Muscle of back (tissue), 11 donors: ENCODE measurements around the gene LYSMD2. TPM values are rescaled to one million over a fixed set of nuclear protein-coding genes. Genes with fewer than 3 reads are reported as not detected.
A peak's percentile ranks its signal among the peaks of the same experiment; 100 is the strongest.

Experiments
- DNase-seq, 3 donors: peaks; one replicate each; pipeline versions ENCODE4 v3.0.0 to v3.0.0-alpha.2; 2013
- polyA plus RNA-seq, 10 donors: library from polyadenylated mRNA; unstranded; fragments of 120-200 nt; gene quantifications; one replicate each; pipeline ENCODE4 v1.2.1, GENCODE V29; 2013; ENCODE audit not compliant: insufficient read length in 10 of 10

LYSMD2 gene
- polyA plus RNA-seq, 10 donors, result 5.9 to 12.3 (median 8.5) TPM

GRCh38 chr15:51754267-51754666 lies 16.8 kb upstream of the LYSMD2 start:
- DNase-seq, result no peak

GRCh38 chr15:51752888-51753287 lies 15.4 kb upstream of the LYSMD2 start:
- DNase-seq, result no peak

GRCh38 chr15:51751697-51752683 lies 14.5 kb upstream of the LYSMD2 start:
- peak in 1 of 3 donors; percentile 80 for DNase-seq

- DNase-seq, result peak in 1 of 3 donors; percentile 76
Observed at GRCh38 chr15:51750792-51751696, 13.6 kb upstream of the LYSMD2 start, which contains the start of gene TMOD2. TMOD2 (plus strand) TSS chr15:51751597; CDS start chr15:51766442, 14,845 bp downstream.

- no peak for DNase-seq
Observed at GRCh38 chr15:51750186-51750585, 12.7 kb upstream of the LYSMD2 start.

GRCh38 chr15:51749307-51749706 lies 11.9 kb upstream of the LYSMD2 start:
- DNase-seq, result no peak

- no peak for DNase-seq
Observed at GRCh38 chr15:51739061-51739712, 1.7 kb upstream of the LYSMD2 start.

- no peak for DNase-seq
Observed at GRCh38 chr15:51738553-51738952, 1.1 kb upstream of the LYSMD2 start.

GRCh38 chr15:51736751-51737521 lies 519 bp downstream of the LYSMD2 start:
- peak in 2 of 3 donors; percentile 40 to 72 for DNase-seq

GRCh38 chr15:51736069-51736468 lies 1.4 kb downstream of the LYSMD2 start:
- no peak for DNase-seq

GRCh38 chr15:51735228-51736010 lies 2.0 kb downstream of the LYSMD2 start:
- no peak for DNase-seq

GRCh38 chr15:51732646-51733045 lies 4.8 kb downstream of the LYSMD2 start:
- no peak for DNase-seq

GRCh38 chr15:51731549-51732267 lies 5.7 kb downstream of the LYSMD2 start:
- peak in 1 of 3 donors; percentile 55 for DNase-seq

- no peak for DNase-seq
Observed at GRCh38 chr15:51727141-51727897, 10.1 kb downstream of the LYSMD2 start.

- DNase-seq, result peak in 2 of 3 donors; percentile 32 to 80
Observed at GRCh38 chr15:51726302-51727073, 11.0 kb downstream of the LYSMD2 start.

GRCh38 chr15:51724673-51725072 lies 12.8 kb downstream of the LYSMD2 start:
- DNase-seq, result peak in 1 of 3 donors; percentile 10

GRCh38 chr15:51724199-51724598 lies 13.3 kb downstream of the LYSMD2 start:
- DNase-seq, result no peak
